A549 treated with dexamethasone at 1 μM for 4 hours (cell line): ENCODE results near the gene IRF9. TPM values are rescaled to one million over a fixed set of nuclear protein-coding genes. Genes with fewer than 3 reads are reported as not detected.

Experiments used
- total RNA-seq: library from RNA; stranded (reverse); fragments of 200-300 nt; extraction: Qiagen RNA extraction; gene quantifications from 5 replicates; pipeline ENCODE4 v1.2.3, GENCODE V29; 2022

IRF9 gene
- total RNA-seq, 1 experiment from 2014 or later: 20.8 TPM

Other genes starting within 250 kb of the IRF9 start
- gene DHRS4, start 207.5 kb upstream of the IRF9 start, total RNA-seq: 45.2 to 49.2 TPM (median 47.5 TPM) in 5 replicates
- gene DHRS4L2, start 172.3 kb upstream of the IRF9 start, total RNA-seq: 21.1 to 36.7 TPM (median 31.9 TPM) in 5 replicates
- 0.29 to 0.86 TPM (median 0.53 TPM) in 5 replicates for gene CARMIL3, start 109.3 kb upstream of the IRF9 start, total RNA-seq
- 0.06 to 0.34 TPM (median 0.13 TPM) in 5 replicates for gene CPNE6, start 89.7 kb upstream of the IRF9 start, total RNA-seq
- gene PCK2, start 67.0 kb upstream of the IRF9 start, total RNA-seq: 15.7 to 23.6 TPM (median 21.3 TPM) in 5 replicates
- 21.0 to 23.9 TPM (median 22.6 TPM) in 5 replicates for gene DCAF11, start 46.5 kb upstream of the IRF9 start, total RNA-seq
- 0.60 to 1.2 TPM (median 0.86 TPM) in 5 replicates for gene NRL, start 46.3 kb upstream of the IRF9 start, total RNA-seq
- gene FITM1, start 30.6 kb upstream of the IRF9 start, total RNA-seq: 0.09 to 0.16 TPM (median 0.14 TPM) in 3 of 5 replicates, not detected in the others
- 138 to 176 TPM (median 145 TPM) in 5 replicates for gene PSME1, start 25.1 kb upstream of the IRF9 start, total RNA-seq
- 47.5 to 52.9 TPM (median 49.0 TPM) in 5 replicates for gene EMC9, start 19.7 kb upstream of the IRF9 start, total RNA-seq
- gene PSME2, start 14.7 kb upstream of the IRF9 start, total RNA-seq: 137 to 183 TPM (median 150 TPM) in 5 replicates
- gene RNF31, start 13.8 kb upstream of the IRF9 start, total RNA-seq: 22.5 to 40.0 TPM (median 36.1 TPM) in 5 replicates
- 2.7 to 6.1 TPM (median 3.4 TPM) in 5 replicates for gene REC8, start 10.8 kb downstream of the IRF9 start, total RNA-seq
- 68.8 to 105 TPM (median 97.4 TPM) in 5 replicates for gene IPO4, start 27.6 kb downstream of the IRF9 start, total RNA-seq
- gene TM9SF1, start 34.2 kb downstream of the IRF9 start, total RNA-seq: 58.4 to 67.4 TPM (median 65.1 TPM) in 5 replicates
- not detected in 5 replicates for gene TSSK4, start 44.4 kb downstream of the IRF9 start, total RNA-seq
- gene CHMP4A, start 52.2 kb downstream of the IRF9 start, total RNA-seq: 81.0 to 115 TPM (median 82.9 TPM) in 5 replicates
- 23.3 to 28.2 TPM (median 26.8 TPM) in 5 replicates for gene MDP1, start 54.8 kb downstream of the IRF9 start, total RNA-seq
- gene NEDD8, start 71.1 kb downstream of the IRF9 start, total RNA-seq: 414 to 527 TPM (median 420 TPM) in 5 replicates
- gene GMPR2, start 71.7 kb downstream of the IRF9 start, total RNA-seq: 52.0 to 70.3 TPM (median 55.1 TPM) in 5 replicates
- gene TINF2, start 81.4 kb downstream of the IRF9 start, total RNA-seq: 30.5 to 38.0 TPM (median 34.9 TPM) in 5 replicates
- gene TGM1, start 101.9 kb downstream of the IRF9 start, total RNA-seq: 0.82 to 1.4 TPM (median 1.1 TPM) in 5 replicates
- gene RABGGTA, start 110.3 kb downstream of the IRF9 start, total RNA-seq: 13.5 to 15.8 TPM (median 14.7 TPM) in 5 replicates
- 9.3 to 12.6 TPM (median 11.1 TPM) in 5 replicates for gene DHRS1, start 138.5 kb downstream of the IRF9 start, total RNA-seq
- 12.5 to 17.2 TPM (median 17.2 TPM) in 5 replicates for gene NOP9, start 138.6 kb downstream of the IRF9 start, total RNA-seq
- 0.12 to 0.32 TPM (median 0.14 TPM) in 4 of 5 replicates, not detected in the other for gene CIDEB, start 146.7 kb downstream of the IRF9 start, total RNA-seq
- 1.3 to 5.0 TPM (median 3.6 TPM) in 5 replicates for gene LTB4R2, start 148.9 kb downstream of the IRF9 start, total RNA-seq
- 2.7 to 6.5 TPM (median 4.3 TPM) in 5 replicates for gene LTB4R, start 150.2 kb downstream of the IRF9 start, total RNA-seq
- 0.08 TPM in 1 of 5 replicates, not detected in the others for gene ADCY4, start 173.8 kb downstream of the IRF9 start, total RNA-seq
- 0.09 TPM in 1 of 5 replicates, not detected in the others for gene RIPK3, start 178.7 kb downstream of the IRF9 start, total RNA-seq
- 0.09 to 0.28 TPM (median 0.15 TPM) in 5 replicates for gene NFATC4, start 206.9 kb downstream of the IRF9 start, total RNA-seq
- gene NYNRIN, start 237.7 kb downstream of the IRF9 start, total RNA-seq: 0.30 to 0.58 TPM (median 0.49 TPM) in 5 replicates